Measurements from ENCODE around the gene CNTF. TPM values are rescaled to one million over a fixed set of nuclear protein-coding genes. Genes with fewer than 3 reads are reported as not detected.

Gene CNTF
- total RNA-seq, 2 donors from 2014 or later = 1.2 to 1.5 TPM

- intact Hi-C loops (cut with DNase I) = no loop called here
- ATAC-seq = no peak
- DNase-seq = no peak
These were observed 10.0 kb downstream of the CNTF start for GRCh38 chr11:58632510-58632909.

- intact Hi-C loops (cut with DNase I) = no loop called here
- DNase-seq = no peak
- no peak for ATAC-seq
These were observed 14.1 kb downstream of the CNTF start for GRCh38 chr11:58636587-58636986.

GRCh38 chr11:58637371-58637770, 14.9 kb downstream of the CNTF start:
- DNase-seq (no peak), ATAC-seq (no peak)
- intact Hi-C loops (cut with DNase I) = no loop called here

- DNase-seq (no peak), ATAC-seq (no peak)
- intact Hi-C loops (cut with DNase I) = no loop called here
These were observed 16.6 kb downstream of the CNTF start for GRCh38 chr11:58639103-58639502.

- ATAC-seq (no peak), DNase-seq (no peak)
- intact Hi-C loops (cut with DNase I) = no loop called here
These were observed 17.2 kb downstream of the CNTF start for GRCh38 chr11:58639669-58640068.

- peak; percentile 77 to 89 for ATAC-seq
- no peak for DNase-seq
- intact Hi-C loops (cut with DNase I) = no loop called here
These were observed 18.0 kb downstream of the CNTF start for GRCh38 chr11:58640386-58641023.

GRCh38 chr11:58641341-58641740, 18.9 kb downstream of the CNTF start:
- DNase-seq (no peak), ATAC-seq (no peak)
- intact Hi-C loops (cut with DNase I) = no loop called here

GRCh38 chr11:58641803-58642581, 19.5 kb downstream of the CNTF start:
- intact Hi-C loops (cut with DNase I) = no loop called here
- ATAC-seq (no peak), DNase-seq (no peak)

GRCh38 chr11:58645854-58646253, 23.4 kb downstream of the CNTF start:
- no peak for DNase-seq
- ATAC-seq = no peak
- intact Hi-C loops (cut with DNase I) = no loop called here

- ATAC-seq = no peak
- intact Hi-C loops (cut with DNase I) = no loop called here
- DNase-seq = no peak
These were observed 24.8 kb downstream of the CNTF start for GRCh38 chr11:58647141-58647699.

GRCh38 chr11:58647866-58648265, 25.4 kb downstream of the CNTF start:
- ATAC-seq = no peak
- DNase-seq = no peak
- intact Hi-C loops (cut with DNase I) = no loop called here

GRCh38 chr11:58649623-58650022, 27.2 kb downstream of the CNTF start:
- ATAC-seq = no peak
- intact Hi-C loops (cut with DNase I) = loop anchor here in 1 of 2 donors (5.0 kb wide), 1 partner anchor 138 kb away; no protein-coding TSS in a partner anchor

GRCh38 chr11:58650496-58650895, 28.0 kb downstream of the CNTF start:
- no peak for ATAC-seq
- no peak for DNase-seq
- intact Hi-C loops (cut with DNase I) = loop anchor here in 1 of 2 donors (5.0 kb wide), 1 partner anchor 137 kb away; no protein-coding TSS in a partner anchor

More at GRCh38 chr11:58649623-58650022, 27.2 kb downstream of the CNTF start:
- no peak for DNase-seq

- intact Hi-C loops (cut with DNase I) = loop anchor here in 1 of 2 donors (5.0 kb wide), 1 partner anchor 134 kb away; no protein-coding TSS in a partner anchor
- no peak for DNase-seq
- ATAC-seq = peak in 1 of 2 donors; percentile 50
These were observed 30.3 kb downstream of the CNTF start for GRCh38 chr11:58652726-58653280.

GRCh38 chr11:58654079-58654907, 31.8 kb downstream of the CNTF start:
- intact Hi-C loops (cut with DNase I) = loop anchor here in 1 of 2 donors (5.0 kb wide), 1 partner anchor 133 kb away; no protein-coding TSS in a partner anchor

GRCh38 chr11:58654908-58655296, 32.4 kb downstream of the CNTF start:
- intact Hi-C loops (cut with DNase I) = loop anchor here in 1 of 2 donors (5.0 kb wide), 1 partner anchor 132 kb away; no protein-coding TSS in a partner anchor
- no peak for ATAC-seq
- DNase-seq = no peak

More at GRCh38 chr11:58654079-58654907, 31.8 kb downstream of the CNTF start:
- peak; percentile 95 to 96 for ATAC-seq
- peak; percentile 86 for DNase-seq

GRCh38 chr11:58656348-58656747, 33.9 kb downstream of the CNTF start:
- no peak for ATAC-seq
- intact Hi-C loops (cut with DNase I) = no loop called here
- no peak for DNase-seq

- no peak for ATAC-seq
- DNase-seq = no peak
- intact Hi-C loops (cut with DNase I) = no loop called here
These were observed 36.2 kb downstream of the CNTF start for GRCh38 chr11:58658623-58659022.

- ATAC-seq (no peak), DNase-seq (no peak)
- intact Hi-C loops (cut with DNase I) = no loop called here
These were observed 36.9 kb downstream of the CNTF start for GRCh38 chr11:58659404-58659803.

Measured in left cardiac atrium (tissue), 4 donors.